Activated CD4-positive, CD25-positive, alpha-beta regulatory T cell treated with anti-CD3 and anti-CD28 coated beads, Interleukin-2, amount 50 U/mL, for 72 hours (primary cell): ENCODE results near the gene ZNF582.
"Not testable (repeated sequence)": the region's sequence is repeated elsewhere in the genome, so short reads cannot be mapped to it uniquely, and the experiment has no call there.

Experiments
- DNase-seq: peaks from one replicate; pipeline ENCODE4 v3.0.0; 2021

The ZNF582 gene

GRCh38 chr19:56350416-56351045 is 42.8 kb downstream of the ZNF582 start:
- no peak for DNase-seq

- no peak for DNase-seq
Measured at GRCh38 chr19:56348289-56348877, 45.0 kb downstream of the ZNF582 start.

DNA sequence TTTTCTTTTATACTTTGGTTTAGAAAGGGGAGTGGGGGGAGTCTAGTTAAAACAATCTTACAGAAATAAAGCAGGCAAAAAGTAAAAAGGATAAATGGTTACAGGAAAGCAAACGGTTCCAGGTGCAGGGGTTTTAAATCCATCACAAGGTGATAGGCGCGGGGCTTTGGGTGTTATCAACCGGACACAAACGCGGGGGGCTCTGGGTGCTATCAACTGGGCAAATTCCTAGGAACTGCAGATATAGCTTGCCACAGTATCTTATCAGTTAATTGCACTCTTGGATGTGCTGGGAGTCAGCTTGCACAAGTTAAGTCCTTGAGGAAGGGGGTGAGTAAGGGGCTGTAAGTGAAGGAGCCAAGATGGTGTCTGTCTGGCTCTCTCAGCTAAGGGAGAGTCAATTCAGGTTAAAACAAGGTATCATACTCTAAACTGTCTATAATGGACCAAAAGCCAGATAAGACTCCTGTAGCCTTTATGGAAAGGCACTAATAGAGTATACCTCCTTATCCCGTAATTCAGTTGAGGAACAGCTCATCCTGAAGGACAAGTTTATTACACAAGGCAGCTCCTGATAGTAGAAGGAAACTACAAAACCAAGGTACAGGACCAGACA is 46.1 kb downstream of the ZNF582 start:
- DNase-seq = no peak

- no peak for DNase-seq
Measured at GRCh38 chr19:56341948-56342347, 51.4 kb downstream of the ZNF582 start.

GRCh38 chr19:56339031-56339430 is 54.3 kb downstream of the ZNF582 start:
- DNase-seq = not testable (repeated sequence)

DNA sequence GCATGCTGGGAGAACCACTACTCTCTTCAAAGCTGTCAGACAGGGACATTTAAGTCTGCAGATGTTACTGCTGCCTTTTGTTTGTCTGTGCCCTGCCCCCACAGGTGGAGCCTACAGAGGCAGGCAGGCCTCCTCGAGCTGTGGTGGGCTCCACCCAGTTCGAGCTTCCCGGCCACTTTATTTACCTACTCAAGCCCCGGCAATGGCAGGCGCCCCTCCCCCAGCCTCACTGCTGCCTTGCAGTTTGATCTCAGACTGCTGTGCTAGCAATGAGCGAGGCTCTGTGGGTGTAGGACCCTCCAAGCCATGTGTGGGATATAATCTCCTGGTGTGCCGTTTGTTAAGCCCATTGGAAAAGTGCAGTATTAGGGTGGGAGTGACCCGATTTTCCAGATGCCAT is 56.3 kb downstream of the ZNF582 start:
- not testable (repeated sequence) for DNase-seq

- DNase-seq = not testable (repeated sequence)
Measured at GRCh38 chr19:56335371-56335770, 58.0 kb downstream of the ZNF582 start.

DNA sequence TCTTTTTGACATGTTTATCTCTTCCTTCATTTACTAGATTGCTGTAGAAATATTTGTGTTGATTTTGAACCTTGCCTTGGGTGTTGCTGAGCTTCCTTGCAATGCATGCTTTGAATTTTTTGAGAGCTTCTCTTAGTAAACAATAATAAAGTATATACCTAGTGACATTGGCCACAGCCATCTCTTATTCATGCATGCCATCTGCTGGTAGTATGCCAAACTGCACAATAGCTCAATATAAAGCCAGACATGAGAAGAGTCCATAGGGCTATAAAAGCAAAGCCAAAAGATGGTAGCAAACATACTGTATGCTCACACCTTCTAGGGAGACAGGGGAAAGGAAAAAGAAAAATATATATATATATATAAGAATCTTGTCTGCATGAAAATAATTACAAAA is 59.8 kb downstream of the ZNF582 start:
- no peak for DNase-seq
